Right lobe of liver (tissue), 4 donors: ENCODE measurements around the gene LRRC18.

Experiments
- POLR2A ChIP-seq: fragments of 450-650 bp; IDR thresholded peaks from one replicate; pipeline ENCODE4 v1.6.1; 2017; ENCODE audit warnings: antibody characterized with exemption, mild to moderate bottlenecking
- TF ChIP-seq, protein P1 (sequence below), 4 donors: fragments of 200-600 bp in 3 of 4; fragments of 450-650 bp in 1 of 4; IDR thresholded peaks; one replicate each; pipeline versions ENCODE4 v1.5.1 to v1.8.0; 2016 to 2022; ENCODE audit warnings: antibody characterized with exemption in 4 of 4, mild to moderate bottlenecking in 2 of 4
- donor health status: DM: no; HTN: no; CAD: no.
- donor health status: DM: no; HTN: no; CAD: no.
- donor health status: DM: no; HTN: yes; CAD: no.

DNA sequence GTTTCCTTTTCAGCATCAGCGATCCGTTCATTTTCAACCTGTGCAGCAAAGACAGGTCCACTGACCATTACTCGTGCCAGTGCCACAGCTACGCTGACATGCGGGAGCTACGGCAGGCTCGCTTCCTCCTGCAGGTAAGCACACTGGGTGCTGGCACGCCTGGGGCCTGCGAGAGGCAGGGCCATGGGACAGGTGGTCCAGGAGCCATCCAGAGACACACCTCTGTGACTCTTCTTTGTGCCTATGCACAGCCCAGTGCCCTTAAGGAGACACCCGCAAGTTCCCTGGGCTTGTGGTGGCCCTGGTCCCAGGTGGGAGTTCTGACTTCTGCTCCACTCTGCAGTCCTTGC, 42.2 kb downstream of the LRRC18 start:
- TF ChIP-seq, protein P1, sequence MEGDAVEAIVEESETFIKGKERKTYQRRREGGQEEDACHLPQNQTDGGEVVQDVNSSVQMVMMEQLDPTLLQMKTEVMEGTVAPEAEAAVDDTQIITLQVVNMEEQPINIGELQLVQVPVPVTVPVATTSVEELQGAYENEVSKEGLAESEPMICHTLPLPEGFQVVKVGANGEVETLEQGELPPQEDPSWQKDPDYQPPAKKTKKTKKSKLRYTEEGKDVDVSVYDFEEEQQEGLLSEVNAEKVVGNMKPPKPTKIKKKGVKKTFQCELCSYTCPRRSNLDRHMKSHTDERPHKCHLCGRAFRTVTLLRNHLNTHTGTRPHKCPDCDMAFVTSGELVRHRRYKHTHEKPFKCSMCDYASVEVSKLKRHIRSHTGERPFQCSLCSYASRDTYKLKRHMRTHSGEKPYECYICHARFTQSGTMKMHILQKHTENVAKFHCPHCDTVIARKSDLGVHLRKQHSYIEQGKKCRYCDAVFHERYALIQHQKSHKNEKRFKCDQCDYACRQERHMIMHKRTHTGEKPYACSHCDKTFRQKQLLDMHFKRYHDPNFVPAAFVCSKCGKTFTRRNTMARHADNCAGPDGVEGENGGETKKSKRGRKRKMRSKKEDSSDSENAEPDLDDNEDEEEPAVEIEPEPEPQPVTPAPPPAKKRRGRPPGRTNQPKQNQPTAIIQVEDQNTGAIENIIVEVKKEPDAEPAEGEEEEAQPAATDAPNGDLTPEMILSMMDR (IDR thresholded peaks at IDR 0.05): no peak
- TF ChIP-seq POLR2A: no peak
